GM12875 (cell line): ENCODE data around the gene SPIN1.

Experiments
- H3K4me3 ChIP-seq: one replicate; pipeline ENCODE4 v1.5.1; 2011; ENCODE audit warnings: low read depth, low read length, control low read depth
- TF ChIP-seq, protein P1 (sequence below): IDR thresholded peaks from 2 replicates; pipeline ENCODE4 v1.5.1; 2011; ENCODE audit warnings: low read depth, mild to moderate bottlenecking, control low read depth, inconsistent platforms, low read length, moderate library complexity, borderline replicate concordance; ENCODE audit not compliant: insufficient read depth

Gene SPIN1

DNA sequence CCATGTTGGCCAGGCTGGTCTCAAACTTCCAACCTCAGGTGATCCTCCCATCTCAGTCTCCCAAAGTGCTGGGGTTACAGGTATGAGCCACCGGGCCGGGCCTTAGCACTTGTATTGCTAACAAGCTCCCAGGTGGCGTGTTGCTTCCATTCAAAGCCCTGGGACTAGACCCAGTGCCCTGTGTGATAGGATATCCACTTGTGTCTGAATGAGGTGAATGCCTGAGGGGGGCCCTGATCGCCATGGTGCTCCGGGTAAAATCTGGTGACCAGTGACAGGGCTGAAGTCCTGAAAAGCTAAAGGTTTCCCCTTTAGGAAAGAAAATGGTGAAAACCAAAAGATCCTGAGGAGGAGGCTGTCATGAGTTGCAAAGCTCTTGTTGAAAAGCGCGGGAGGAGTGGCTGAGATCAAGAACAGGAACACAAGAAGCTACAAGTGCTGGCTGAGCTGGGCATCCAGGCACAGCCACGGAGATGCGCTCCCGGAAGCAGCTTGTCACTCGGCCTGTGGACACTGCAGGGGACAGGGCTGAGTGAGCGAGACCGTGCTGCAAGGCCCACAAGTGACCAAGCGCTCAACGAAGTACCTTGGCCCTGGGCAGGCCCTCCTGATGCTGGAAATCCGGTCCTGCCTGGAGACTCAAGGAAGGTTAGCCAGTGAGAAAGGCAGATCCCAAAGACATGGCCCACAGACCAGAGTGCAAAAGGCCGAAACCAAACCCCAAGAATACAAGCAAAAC lies 106.9 kb downstream of the SPIN1 start:
- TF ChIP-seq, protein P1, sequence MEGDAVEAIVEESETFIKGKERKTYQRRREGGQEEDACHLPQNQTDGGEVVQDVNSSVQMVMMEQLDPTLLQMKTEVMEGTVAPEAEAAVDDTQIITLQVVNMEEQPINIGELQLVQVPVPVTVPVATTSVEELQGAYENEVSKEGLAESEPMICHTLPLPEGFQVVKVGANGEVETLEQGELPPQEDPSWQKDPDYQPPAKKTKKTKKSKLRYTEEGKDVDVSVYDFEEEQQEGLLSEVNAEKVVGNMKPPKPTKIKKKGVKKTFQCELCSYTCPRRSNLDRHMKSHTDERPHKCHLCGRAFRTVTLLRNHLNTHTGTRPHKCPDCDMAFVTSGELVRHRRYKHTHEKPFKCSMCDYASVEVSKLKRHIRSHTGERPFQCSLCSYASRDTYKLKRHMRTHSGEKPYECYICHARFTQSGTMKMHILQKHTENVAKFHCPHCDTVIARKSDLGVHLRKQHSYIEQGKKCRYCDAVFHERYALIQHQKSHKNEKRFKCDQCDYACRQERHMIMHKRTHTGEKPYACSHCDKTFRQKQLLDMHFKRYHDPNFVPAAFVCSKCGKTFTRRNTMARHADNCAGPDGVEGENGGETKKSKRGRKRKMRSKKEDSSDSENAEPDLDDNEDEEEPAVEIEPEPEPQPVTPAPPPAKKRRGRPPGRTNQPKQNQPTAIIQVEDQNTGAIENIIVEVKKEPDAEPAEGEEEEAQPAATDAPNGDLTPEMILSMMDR = no peak
- H3K4me3 ChIP-seq = no peak overlapping the region

DNA sequence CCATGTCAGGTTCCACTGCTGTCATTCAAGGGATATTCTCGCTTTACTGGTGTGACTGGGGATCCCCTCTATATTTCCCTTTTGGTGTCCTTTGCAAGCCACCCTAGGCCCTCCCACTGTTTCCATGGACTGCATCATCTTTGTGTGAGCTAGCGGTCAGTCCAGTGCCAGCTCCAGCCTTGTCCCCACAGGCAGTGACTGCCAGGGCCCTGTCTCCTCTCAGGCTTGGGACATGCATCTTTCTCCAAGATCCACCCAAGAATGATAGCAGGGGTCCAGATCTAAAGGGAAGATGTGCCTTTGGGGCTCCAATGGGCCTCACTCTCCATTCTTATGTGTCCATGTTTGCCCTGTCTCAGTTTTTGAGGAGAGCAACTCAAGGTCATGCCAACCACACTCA lies 109.0 kb downstream of the SPIN1 start:
- TF ChIP-seq, protein P1 = no peak
- H3K4me3 ChIP-seq = no peak overlapping the region

DNA sequence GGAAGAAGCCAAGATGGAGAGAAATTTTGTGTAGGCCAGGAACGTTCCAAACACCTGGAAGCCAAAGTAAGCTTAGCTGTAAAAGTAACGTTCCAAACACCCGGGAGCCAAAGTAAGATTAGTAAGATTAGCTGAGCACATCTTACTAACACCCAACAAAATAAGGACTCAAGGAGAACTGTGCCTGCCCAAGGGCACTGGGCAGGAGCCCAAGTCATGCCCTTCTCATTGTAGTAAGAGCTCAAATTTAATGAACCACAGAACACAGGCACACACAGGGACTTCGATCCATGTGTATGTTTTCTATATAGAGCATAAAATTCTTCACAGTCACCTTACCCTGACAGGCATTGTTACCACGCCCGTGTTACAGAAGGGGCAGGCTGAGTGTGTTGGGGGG lies 110.6 kb downstream of the SPIN1 start:
- TF ChIP-seq, protein P1 = no peak
- no peak overlapping the region for H3K4me3 ChIP-seq

DNA sequence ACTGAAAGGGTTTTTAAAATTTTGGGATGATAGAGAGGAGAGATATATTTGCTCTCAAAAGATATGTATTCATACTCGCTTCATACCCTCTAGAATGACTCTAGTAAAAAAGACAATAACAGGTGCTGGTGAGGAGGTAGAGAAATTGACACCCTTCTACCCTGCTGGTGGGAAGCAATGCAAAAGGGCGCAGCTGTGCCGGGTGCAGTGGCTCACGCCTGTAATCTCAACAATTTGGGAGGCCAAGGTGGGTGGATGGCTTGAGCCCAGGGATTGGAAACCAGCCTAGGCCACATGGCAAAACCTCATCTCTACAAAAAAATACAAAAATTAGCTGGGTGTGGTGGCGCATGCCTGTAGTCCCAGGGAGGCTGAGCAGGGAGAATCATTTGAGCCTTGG lies 112.8 kb downstream of the SPIN1 start:
- H3K4me3 ChIP-seq = no peak overlapping the region
- TF ChIP-seq, protein P1 = no peak

DNA sequence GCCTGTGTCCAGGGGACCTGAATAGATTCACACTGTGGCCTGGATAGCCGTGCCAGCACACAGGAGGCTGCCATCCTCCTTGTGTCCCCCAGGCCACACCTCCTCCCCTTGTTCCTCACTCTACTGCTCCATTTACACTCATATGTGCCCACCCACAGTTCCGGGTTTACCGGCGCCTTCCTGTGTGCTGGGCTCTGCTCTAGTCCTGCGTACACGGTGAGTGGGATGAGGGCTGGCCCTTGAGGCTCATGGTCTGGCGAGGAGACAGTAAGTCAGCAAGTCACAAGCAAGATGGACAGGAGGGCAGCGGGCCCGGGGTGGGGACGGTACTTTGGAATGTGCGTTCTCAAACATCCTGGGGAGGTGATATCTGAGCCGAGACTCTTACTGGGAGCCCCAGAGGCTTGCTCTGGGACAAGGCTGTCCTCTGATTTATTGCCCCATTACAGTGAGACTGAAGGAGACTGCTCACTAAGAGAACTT lies 114.3 kb downstream of the SPIN1 start:
- H3K4me3 ChIP-seq = no peak overlapping the region
- TF ChIP-seq, protein P1 = no peak

DNA sequence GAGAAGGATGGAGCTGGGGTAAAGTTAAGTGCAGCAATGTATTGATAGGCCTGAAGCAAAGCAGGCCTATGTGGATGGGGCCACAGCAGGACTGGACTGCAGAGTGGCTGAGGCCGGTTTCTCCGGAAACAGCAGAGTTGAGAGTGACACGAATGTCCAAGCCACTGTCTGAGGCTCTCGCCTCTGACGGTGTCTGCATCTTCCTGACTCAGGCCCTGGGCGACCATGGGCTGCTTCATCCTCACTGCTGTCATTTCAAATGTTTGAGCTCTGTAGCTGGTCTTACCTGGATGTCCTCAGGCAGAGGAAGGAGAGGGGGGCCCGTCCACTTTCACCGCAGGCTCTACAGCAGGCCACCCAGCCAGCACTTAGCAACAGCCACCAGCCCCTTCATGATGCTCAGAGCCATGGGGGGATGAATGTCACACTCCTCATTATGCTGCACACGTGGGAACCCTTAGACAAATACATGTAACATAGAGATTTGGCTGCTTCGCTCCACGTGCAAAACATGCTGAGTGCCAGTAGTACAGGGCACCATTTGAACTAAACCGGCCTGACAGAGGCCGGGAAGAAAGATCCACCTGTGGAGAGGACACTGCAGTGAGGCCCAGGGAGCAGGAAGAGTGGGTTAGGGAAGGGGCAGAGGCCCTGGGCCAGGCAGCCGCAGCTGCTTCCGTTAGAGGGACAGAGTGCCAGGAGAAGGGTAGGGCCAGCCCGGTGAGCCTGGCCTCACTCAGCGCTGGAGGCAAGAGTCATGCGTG lies 115.0 kb downstream of the SPIN1 start:
- no peak overlapping the region for H3K4me3 ChIP-seq
- TF ChIP-seq, protein P1 = no peak
